ENCODE results near the gene SGCB.
"Not testable (repeated sequence)": the region's sequence is repeated elsewhere in the genome, so short reads cannot be mapped to it uniquely, and the experiment has no call there.

SGCB gene, protein sequence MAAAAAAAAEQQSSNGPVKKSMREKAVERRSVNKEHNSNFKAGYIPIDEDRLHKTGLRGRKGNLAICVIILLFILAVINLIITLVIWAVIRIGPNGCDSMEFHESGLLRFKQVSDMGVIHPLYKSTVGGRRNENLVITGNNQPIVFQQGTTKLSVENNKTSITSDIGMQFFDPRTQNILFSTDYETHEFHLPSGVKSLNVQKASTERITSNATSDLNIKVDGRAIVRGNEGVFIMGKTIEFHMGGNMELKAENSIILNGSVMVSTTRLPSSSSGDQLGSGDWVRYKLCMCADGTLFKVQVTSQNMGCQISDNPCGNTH

GRCh38 chr4:52038103-52038912, at the start of gene SGCB:
Gene SGCB (minus strand): TSS chr4:52038299. CDS start chr4:52038259, 40 bp downstream.
- DNase-seq (ENCODE audit: low read depth in 2 of 2): peak; percentile 64 to 68

GRCh38 chr4:52086425-52086824, 48.3 kb upstream of the SGCB start:
- DNase-seq (ENCODE audit: low read depth in 2 of 2): not testable (repeated sequence)

- DNase-seq (ENCODE audit: low read depth in 2 of 2): no peak
Observed at GRCh38 chr4:52081216-52081615, 43.1 kb upstream of the SGCB start.

DNA sequence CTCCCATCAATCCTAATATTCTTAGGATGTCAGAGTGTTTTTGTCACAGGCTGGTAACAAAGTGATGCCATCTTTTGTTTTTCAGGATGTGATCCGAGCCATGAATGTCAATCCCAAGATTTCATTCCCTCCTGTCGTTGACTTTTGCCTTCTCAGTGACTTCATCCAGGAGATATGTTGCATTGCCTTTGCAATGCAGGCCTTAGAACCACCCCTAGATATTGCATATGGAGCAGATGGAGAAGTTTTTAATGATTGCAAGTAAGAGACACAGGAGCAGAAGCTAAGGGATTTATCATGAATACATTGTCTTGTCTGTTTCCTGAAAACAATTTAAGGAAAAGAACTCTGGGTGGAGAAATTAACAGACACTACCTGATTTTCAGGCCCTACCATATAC, 41.6 kb upstream of the SGCB start:
- DNase-seq (ENCODE audit: low read depth in 2 of 2): no peak

- DNase-seq (ENCODE audit: low read depth in 2 of 2): no peak
Observed at GRCh38 chr4:52076731-52077130, 38.6 kb upstream of the SGCB start.

DNA sequence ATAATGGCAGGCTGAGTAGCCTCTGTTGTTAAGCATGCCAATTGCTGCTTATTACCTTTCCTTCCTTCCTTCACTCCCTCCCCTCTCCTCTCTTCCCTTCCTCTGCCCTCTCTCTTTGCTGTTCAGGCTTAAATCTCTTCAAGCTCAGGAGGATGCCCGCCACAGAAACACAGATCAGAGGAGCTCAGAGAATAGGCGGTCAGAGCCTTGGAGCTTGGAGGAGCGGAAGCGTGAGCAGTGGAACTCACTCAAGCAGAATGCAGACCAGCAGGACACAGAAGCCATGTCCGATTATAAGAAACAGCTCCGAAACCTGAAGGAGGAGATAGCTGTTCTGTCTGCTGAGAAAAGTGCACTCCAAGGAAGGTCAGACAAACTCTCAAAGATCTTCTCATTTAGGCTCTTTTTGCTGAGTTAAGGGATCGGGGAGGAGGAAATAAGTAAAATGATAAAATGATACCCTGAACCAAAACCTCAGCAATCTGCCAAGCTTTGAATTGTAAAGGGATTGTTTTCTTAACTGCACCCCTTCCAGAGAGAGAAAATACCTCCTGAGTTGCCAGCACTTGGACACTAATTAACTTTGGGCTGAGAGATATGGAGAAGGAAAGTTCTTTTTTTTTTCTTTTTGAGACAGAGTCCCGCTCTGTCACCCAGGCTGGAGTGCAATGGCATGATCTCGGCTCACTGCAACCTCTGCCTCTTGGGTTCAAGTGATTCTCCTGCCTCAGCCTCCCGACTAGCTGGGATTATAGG, 33.9 kb upstream of the SGCB start:
- no peak for DNase-seq (ENCODE audit: low read depth in 2 of 2)

- no peak for DNase-seq (ENCODE audit: low read depth in 2 of 2)
Observed at GRCh38 chr4:52069571-52069970, 31.5 kb upstream of the SGCB start.

- no peak for DNase-seq (ENCODE audit: low read depth in 2 of 2)
Observed at GRCh38 chr4:52059372-52059771, 21.3 kb upstream of the SGCB start.

DNA sequence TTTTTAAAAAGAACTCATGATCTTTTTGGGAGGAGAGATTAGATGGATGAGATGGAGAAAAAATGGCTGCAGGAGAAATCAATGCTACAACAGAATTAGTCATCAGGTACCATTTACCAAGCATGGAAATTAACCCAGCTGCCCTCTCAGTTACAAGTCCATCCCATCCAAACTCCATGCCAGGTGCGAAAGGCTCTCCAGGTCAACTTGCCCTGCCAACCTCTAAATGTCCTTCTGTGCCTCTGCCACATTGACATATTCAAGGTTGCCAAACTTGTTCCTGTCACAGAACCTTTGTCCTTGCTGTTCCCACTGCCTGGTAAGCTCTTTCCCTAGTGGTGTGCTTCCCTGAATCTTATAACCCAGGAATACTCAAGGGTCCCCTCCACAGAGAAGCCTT, 20.2 kb upstream of the SGCB start:
- DNase-seq (ENCODE audit: low read depth in 2 of 2): no peak

DNA sequence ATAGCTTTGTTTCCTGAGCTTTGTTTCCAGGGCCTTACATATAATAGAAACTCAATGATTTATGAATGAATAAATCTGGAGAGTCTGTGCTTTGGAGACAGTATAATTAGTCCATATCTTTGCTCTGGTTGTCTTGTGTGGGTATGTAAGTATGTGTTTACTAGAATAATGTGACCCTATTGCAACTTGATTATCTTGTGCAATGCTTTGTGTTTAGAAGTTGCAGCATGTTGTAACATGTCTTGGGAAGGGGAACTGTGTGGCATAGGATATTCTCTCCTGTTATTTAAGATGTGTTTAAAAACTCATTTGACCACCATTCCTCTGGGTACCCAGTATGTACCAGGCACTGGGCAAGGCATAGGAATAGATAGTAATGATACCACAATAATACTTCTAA, 19.1 kb upstream of the SGCB start:
- DNase-seq (ENCODE audit: low read depth in 2 of 2): no peak

DNA sequence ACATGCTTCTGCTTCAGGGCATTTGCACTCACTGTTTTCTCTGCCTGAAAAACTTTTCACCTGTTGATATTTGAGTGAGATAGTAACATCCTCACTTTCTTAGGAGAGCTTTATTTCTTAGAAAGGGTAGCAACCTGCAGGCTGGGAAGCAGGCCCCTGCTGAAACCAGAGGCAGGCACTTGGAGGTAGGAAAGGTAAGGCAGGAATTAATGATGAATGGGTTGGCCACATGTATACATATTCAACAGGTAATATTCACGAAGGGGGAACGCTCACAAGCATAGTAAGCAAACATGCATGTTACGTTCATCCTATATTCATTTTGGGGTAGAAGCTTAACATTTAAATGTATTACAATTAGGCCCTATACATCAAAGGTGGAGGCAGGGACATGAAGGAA, 16.2 kb upstream of the SGCB start:
- DNase-seq (ENCODE audit: low read depth in 2 of 2): no peak

GRCh38 chr4:52052475-52052780, 14.3 kb upstream of the SGCB start:
- DNase-seq (ENCODE audit: low read depth in 2 of 2): no peak

DNA sequence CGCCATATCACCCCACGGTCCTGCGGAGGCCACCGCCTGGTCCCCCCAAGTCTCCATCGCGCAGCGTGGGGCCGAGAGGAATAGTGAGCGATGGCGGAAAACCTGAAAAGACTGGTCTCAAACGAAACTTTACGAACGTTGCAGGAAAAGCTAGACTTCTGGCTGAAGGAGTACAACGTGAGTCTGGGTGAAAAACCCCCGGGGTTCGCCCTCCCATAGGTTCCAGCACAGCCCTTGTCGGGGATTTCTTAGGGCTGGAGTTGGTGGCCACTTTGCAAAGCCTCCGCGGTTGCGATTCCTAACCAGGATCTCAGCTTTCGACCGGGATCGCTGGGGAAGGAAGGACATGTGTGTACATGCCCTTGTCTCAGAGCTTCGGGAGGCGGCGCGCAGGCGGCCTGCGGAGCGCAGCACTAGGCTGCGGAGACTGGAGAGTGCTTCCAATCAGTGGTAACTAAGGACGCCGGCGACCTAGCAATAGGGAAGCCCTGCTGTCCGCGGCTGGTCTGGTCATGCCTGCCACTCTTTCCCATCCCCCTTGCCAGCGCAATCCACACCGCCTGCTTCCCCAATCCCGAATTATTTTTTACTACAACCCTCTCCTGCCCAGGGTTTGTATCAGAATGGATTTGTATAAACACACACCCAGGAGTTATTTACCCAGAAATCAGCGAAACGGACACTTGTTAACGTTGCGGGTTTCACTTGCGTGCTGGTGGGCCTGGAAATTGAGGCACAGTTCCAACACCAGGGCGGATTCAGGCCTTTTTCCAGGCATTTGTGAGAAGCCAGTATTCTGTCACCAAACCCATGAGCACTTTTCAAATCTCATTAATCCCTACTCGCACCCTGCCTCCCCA, 13.7 kb upstream of the SGCB start:
- DNase-seq (ENCODE audit: low read depth in 2 of 2): no peak

- no peak for DNase-seq (ENCODE audit: low read depth in 2 of 2)
Observed at GRCh38 chr4:52051213-52051614, 13.1 kb upstream of the SGCB start, which contains the start of gene SPATA18. Gene SPATA18 (plus strand): TSS chr4:52051304. CDS start chr4:52051705, 401 bp downstream.

- DNase-seq (ENCODE audit: low read depth in 2 of 2): no peak
Observed at GRCh38 chr4:52049266-52049665, 11.2 kb upstream of the SGCB start.

- no peak for DNase-seq (ENCODE audit: low read depth in 2 of 2)
Observed at GRCh38 chr4:52045028-52045427, 6.9 kb upstream of the SGCB start.

DNA sequence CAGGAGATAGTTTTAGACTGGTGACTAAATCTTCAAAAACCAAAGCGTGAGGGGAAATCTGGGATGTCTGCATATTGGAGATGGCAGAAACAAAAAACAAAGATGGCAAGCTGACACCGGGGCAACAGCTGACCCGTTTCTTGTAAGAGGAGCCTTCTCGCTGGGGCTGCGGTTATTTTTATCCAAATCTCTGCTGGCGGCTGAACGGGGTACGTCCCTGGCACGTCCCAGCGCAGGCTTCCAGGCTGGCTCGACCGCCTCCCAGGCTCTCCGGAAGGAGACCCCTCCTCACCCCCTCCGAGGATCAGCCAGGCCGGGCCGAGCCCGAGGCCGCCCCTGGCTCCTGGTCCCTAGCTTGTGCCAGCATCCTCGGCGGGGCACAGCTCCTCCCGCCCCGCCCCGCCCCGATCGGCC, 403 bp downstream of the SGCB start:
- DNase-seq (ENCODE audit: low read depth in 2 of 2): peak in 1 of 2 donors; percentile 8

GRCh38 chr4:52036886-52037530, 1.1 kb downstream of the SGCB start:
- DNase-seq (ENCODE audit: low read depth in 2 of 2): no peak

DNA sequence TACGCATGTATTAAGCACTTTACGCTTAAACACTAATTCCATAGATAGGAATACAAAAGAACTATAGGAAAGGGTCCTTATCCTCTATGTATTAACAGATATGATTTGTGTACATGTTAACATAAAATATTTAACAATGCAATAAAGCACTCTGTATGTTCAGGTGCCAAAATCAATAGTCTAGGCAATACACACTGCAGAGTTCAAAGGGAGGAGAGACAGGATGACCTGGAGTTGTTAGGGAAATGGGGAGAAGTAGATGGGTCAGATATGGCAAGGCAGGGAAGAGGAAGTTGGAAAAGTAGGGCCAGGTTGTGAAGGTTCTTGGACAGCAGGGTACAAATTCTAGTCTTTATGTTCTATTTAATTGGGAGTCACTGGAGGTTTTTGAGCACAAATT, 2.9 kb downstream of the SGCB start:
- DNase-seq (ENCODE audit: low read depth in 2 of 2): no peak

DNA sequence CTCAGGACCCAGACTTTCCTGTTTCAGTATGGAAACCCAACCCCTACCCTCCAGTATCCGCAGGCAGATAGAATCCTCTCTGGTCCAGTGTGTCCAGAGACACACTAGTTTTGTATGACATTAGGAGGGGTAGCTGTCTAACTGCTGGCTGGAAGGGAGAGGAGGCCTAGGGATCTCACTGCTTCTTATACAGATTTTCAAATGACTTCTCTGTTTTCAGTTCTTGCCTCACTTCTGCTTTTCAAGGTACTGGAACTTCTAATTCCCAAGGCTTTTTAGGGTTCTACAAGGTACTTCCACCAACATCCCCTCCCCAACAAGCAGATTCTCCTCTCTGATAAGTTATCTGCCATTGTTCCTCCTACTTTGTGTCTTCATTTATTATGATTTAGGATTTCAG, 6.1 kb downstream of the SGCB start:
- no peak for DNase-seq (ENCODE audit: low read depth in 2 of 2)

GRCh38 chr4:52028970-52029369, 9.1 kb downstream of the SGCB start:
- DNase-seq (ENCODE audit: low read depth in 2 of 2): no peak

Measured in stimulated activated CD8-positive, alpha-beta memory T cell treated with anti-CD3 and anti-CD28 coated beads, Interleukin-2, amount 100 ng/mL, for 48 hours (primary cell).